Occipital lobe (tissue), 3 donors: Measurements from ENCODE around the gene NEK11. TPM values are rescaled to one million over a fixed set of nuclear protein-coding genes. Genes with fewer than 3 reads are reported as not detected.

Experiments used
- DNase-seq: peaks from one replicate; lab custom pipeline; 2025; lab: John Stamatoyannopoulos, UW
- small RNA-seq: library from RNA; depleted of rRNA; stranded (forward); fragments of <200 nt; gene quantifications from one replicate; pipeline ENCODE3, GENCODE V24; 2014
- total RNA-seq: library from RNA; depleted of rRNA; stranded (reverse); fragments of >200 nt; gene quantifications from one replicate; pipeline ENCODE4 v1.2.3, GENCODE V29; 2014

NEK11 gene
- total RNA-seq, 1 donor from 2014 or later = 24.6 TPM

DNA sequence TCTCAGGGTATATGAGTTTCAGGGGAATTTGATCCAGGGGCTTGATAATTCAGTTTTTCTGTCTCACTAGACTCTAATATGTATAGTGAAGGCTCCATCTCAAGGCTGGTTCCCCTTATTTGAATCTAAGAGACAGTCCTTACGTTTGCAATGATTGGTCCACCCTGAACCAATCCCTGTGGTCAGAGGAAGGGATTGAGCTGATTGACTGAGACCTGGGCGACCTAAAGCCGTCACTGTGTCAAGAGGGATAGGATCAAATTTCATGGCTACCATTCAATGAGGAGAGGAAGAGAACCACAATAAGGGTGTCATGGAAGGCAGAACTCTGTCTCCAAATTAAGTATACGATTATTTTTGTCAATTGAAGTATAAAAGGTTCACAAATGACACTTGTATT lies 371.2 kb downstream of the NEK11 start:
- DNase-seq = no peak

Small RNA genes within 50 kb of the gene (small RNA-seq; reads per million reads assigned to genes)
- not detected for gene RNU6-726P

Other genes with a start within 250 kb of the NEK11 start
- gene ATP2C1, start 132.8 kb upstream of the NEK11 start, total RNA-seq = 183 TPM
- gene ASTE1, start 52 bp upstream of the NEK11 start, total RNA-seq = 11.9 TPM